ENCODE measurements around the gene ZNF613.
"Not testable (repeated sequence)": the region's sequence is repeated elsewhere in the genome, so short reads cannot be mapped to it uniquely, and the experiment has no call there.

Gene ZNF613

DNA sequence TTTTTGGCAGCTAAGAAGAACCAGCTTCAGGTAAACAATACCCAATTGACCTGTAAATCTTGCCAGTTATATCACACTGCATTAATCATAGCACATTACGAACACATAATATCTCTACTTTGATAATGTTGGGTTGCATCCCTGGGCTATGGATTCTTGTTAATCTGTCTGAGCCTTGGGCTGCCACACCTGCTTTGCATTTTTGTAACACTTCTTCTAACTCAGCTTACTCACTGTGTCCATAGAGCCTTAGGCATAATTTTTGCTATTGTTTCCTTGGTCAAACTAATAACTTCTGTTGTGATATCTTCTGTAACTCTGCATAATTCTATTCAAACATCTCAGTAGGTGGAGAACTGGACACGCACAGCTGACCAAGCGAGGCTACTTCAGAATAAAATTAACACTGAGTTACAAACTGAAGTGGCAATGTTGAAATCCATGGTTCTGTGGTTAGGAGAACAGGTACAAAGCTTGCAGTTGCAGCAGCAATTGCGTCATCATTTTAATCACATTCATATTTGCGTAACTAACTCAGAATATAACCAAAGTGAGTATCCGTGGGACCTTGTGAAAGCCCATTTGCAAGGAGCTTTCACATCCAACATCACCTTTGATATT lies 53.0 kb downstream of the ZNF613 start:
- Histone ChIP-seq H3K79me2 (ENCODE audit: control insufficient read depth, low read length) (peaks cover 3% of the 10 kb centered on the region; the same call in 1 of the 2 replicates), H3K27me3 (ENCODE audit: control insufficient read depth, low read length) (no peaks in the 10 kb centered on the region), H4K20me1 (ENCODE audit: control insufficient read depth, insufficient read depth, low read depth, low read length) (no peaks in the 10 kb centered on the region), H3F3A (ENCODE audit: control insufficient read depth, insufficient read depth) (no peaks in the 10 kb centered on the region), H3K9me3 (ENCODE audit: control insufficient read depth, insufficient read depth, low read length) (peaks cover 41% of the 10 kb centered on the region), H3K27ac (ENCODE audit: low read depth, low read length) (no peak overlapping the region), H3K4me2 (ENCODE audit: low read length) (no peak overlapping the region), H3K4me1 (ENCODE audit: control insufficient read depth, low read length) (no peaks in the 10 kb centered on the region), H3K9me2 (replicated peaks; ENCODE audit: control insufficient read depth, low read length) (no peaks in the 10 kb centered on the region), H3K4me3 (ENCODE audit: low read length) (no peak overlapping the region), H3K36me3 (ENCODE audit: control insufficient read depth, low read length) (no peaks in the 10 kb centered on the region)
- TF ChIP-seq, protein P1, sequence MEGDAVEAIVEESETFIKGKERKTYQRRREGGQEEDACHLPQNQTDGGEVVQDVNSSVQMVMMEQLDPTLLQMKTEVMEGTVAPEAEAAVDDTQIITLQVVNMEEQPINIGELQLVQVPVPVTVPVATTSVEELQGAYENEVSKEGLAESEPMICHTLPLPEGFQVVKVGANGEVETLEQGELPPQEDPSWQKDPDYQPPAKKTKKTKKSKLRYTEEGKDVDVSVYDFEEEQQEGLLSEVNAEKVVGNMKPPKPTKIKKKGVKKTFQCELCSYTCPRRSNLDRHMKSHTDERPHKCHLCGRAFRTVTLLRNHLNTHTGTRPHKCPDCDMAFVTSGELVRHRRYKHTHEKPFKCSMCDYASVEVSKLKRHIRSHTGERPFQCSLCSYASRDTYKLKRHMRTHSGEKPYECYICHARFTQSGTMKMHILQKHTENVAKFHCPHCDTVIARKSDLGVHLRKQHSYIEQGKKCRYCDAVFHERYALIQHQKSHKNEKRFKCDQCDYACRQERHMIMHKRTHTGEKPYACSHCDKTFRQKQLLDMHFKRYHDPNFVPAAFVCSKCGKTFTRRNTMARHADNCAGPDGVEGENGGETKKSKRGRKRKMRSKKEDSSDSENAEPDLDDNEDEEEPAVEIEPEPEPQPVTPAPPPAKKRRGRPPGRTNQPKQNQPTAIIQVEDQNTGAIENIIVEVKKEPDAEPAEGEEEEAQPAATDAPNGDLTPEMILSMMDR (IDR thresholded peaks at IDR 0.05; ENCODE audit: low read depth, low read length, poor library complexity, severe bottlenecking): no peak
- no peak for TF ChIP-seq EZH2phosphoT487 (IDR thresholded peaks at IDR 0.05; ENCODE audit: borderline replicate concordance, low read length)

DNA sequence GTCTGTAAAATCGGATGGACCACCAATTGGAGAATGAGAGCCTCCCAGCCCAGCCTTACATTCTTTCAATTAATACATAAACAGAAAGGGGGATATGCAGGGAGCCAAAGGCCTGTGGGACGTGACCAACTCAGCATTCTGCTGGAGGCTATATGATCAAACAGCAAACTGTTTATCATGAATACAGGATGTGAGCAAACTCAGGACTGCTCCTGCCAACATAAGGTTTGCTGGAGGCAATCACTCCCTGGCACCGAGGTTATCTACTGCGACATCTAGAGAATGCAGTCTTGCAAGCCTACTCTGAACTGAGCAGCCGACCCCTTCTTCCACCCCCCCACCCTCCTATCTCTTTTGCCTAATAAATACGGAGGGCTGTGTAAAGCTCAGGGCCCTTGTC lies 53.7 kb downstream of the ZNF613 start:
- not testable (repeated sequence) for H3K36me3 ChIP-seq (ENCODE audit: control insufficient read depth, low read length); H3K9me2 ChIP-seq (replicated peaks; ENCODE audit: control insufficient read depth, low read length); H3F3A ChIP-seq (ENCODE audit: control insufficient read depth, insufficient read depth); H3K4me1 ChIP-seq (ENCODE audit: control insufficient read depth, low read length); H3K27ac ChIP-seq (ENCODE audit: low read depth, low read length); H4K20me1 ChIP-seq (ENCODE audit: control insufficient read depth, insufficient read depth, low read depth, low read length); H3K79me2 ChIP-seq (ENCODE audit: control insufficient read depth, low read length); H3K4me3 ChIP-seq (ENCODE audit: low read length); H3K27me3 ChIP-seq (ENCODE audit: control insufficient read depth, low read length); H3K4me2 ChIP-seq (ENCODE audit: low read length)
- peaks cover 46% of the 10 kb centered on the region for H3K9me3 ChIP-seq (ENCODE audit: control insufficient read depth, insufficient read depth, low read length)

DNA sequence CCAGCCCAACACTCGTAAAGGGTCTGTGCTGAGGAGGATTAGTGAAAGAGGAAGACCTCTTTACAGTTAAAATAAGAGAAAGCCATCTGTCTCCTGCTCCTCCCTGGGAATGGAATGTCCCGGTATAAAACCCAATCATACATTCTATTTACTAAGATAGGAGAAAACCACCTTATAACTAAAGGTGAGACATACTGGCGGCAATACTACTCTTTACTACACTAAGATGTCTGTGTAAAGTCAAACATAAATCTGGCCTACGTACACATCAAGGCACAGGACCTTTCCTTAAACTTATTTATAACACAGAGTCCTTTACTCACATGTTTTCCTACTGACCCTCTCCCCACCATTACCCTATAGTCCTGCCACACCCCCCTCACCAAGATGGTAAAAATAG lies 56.1 kb downstream of the ZNF613 start:
- Histone ChIP-seq H3K4me3 (ENCODE audit: low read length) (no peak overlapping the region), H3K79me2 (ENCODE audit: control insufficient read depth, low read length) (peaks cover 8% of the 10 kb centered on the region), H3K9me3 (ENCODE audit: control insufficient read depth, insufficient read depth, low read length) (peaks cover 51% of the 10 kb centered on the region)

More for the DNA sequence above, 56.1 kb downstream of the ZNF613 start:
- Histone ChIP-seq H3F3A (ENCODE audit: control insufficient read depth, insufficient read depth) (0 out of 2 replicates have a peak, but pooled peaks cover 4% of the 10 kb centered on the region), H4K20me1 (ENCODE audit: control insufficient read depth, insufficient read depth, low read depth, low read length) (no peaks in the 10 kb centered on the region), H3K4me1 (ENCODE audit: control insufficient read depth, low read length) (peaks cover 5% of the 10 kb centered on the region), H3K4me2 (ENCODE audit: low read length) (no peak overlapping the region), H3K36me3 (ENCODE audit: control insufficient read depth, low read length) (peaks cover 7% of the 10 kb centered on the region), H3K27ac (ENCODE audit: low read depth, low read length) (no peak overlapping the region), H3K9me2 (replicated peaks; ENCODE audit: control insufficient read depth, low read length) (no peaks in the 10 kb centered on the region), H3K27me3 (ENCODE audit: control insufficient read depth, low read length) (no peaks in the 10 kb centered on the region)
- no peak for TF ChIP-seq EZH2phosphoT487 (IDR thresholded peaks at IDR 0.05; ENCODE audit: borderline replicate concordance, low read length)
- TF ChIP-seq, protein P1 (IDR thresholded peaks at IDR 0.05; ENCODE audit: low read depth, low read length, poor library complexity, severe bottlenecking): no peak

All from DOHH2 (cell line).